PC-9 (cell line): Measurements from ENCODE around the gene MAZ.

Source experiments
- CTCF ChIP-seq: fragments of 200-600 bp; sonication (generic); conservative IDR thresholded peaks from 2 replicates; pipeline ENCODE4 v1.6.1; 2017; ENCODE audit warnings: mixed run types, antibody characterized with exemption, mild to moderate bottlenecking, moderate library complexity
- EZH2 ChIP-seq: fragments of 200-600 bp; sonication (generic); IDR thresholded peaks from 2 replicates; pipeline ENCODE4 v1.8.0; 2017; ENCODE audit warnings: antibody characterized with exemption, low read depth

DNA sequence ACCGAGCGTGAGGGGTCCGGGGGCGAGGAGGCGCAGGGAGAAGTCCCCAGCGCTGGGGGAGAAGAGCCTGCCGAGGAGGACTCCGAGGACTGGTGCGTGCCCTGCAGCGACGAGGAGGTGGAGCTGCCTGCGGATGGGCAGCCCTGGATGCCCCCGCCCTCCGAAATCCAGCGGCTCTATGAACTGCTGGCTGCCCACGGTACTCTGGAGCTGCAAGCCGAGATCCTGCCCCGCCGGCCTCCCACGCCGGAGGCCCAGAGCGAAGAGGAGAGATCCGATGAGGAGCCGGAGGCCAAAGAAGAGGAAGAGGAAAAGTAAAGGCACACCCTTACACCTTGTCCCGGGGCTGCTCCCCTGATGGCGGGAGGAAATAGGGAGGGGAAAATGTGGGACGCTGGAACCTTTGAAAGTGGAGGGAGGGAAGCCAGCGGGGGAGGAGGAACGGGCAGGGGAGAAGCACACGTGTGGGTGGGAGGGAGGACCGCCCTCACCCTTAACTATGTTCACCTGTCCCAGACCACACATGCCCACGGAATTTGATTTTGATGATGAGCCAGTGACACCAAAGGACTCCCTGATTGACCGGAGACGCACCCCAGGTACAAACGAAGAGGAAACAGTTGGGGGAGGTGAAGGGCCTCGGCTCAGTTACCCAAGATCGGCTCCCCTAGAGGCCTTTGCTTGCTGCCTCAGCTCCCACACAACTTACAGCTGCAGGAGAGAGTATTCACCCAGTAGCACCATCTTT, 10.5 kb downstream of the MAZ start:
- no peak for TF ChIP-seq CTCF
- no peak for TF ChIP-seq EZH2
